CD4-positive, alpha-beta T cell treated with Interleukin-2 at 100 ng/mL for 4 hours (primary cell): ENCODE data around the gene EVX1.

Source experiments
- DNase-seq: peaks from one replicate; pipeline ENCODE4 v3.0.0-alpha.2; 2020; ENCODE audit warnings: low spot score

Gene EVX1

DNA sequence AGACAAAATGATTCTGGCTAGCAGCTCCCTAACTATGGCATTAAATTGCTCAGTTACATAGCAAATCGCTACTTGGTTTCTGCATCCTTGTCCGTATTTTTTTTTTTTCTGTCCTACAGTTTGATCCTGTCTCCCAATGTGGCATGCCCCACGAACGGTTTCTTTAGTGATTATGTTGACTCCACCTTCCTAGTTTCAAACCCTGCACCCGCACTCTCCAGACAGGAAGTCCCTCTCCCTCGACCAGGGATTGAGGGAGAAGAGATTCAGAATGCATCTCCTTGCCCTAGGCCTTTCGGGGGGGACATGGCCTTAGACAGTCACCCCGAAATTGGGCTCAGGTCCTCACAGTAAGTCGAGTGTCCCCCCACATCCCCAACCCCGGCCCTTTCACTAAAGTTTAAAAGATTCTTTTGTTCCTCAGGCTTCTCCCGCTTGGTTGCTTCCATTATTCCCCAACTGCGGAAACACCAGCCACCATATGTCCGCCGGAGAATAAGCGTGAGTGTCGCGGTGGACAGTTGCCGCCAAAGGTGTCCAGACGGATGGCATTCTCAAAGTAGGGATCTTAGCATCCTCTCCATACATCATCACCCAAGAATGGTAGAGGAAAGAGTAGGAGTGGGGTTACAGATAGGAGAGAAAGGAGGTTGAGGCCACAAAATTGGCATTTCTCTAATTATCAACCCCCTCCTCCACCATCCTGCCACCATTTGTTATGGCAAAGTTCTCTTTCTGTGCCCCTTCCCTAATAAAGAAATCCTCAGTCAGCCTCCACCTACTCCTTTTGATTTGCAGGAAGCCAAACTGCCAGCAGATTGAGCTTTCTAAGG lies 7.3 kb downstream of the EVX1 start:
- no peak for DNase-seq

DNA sequence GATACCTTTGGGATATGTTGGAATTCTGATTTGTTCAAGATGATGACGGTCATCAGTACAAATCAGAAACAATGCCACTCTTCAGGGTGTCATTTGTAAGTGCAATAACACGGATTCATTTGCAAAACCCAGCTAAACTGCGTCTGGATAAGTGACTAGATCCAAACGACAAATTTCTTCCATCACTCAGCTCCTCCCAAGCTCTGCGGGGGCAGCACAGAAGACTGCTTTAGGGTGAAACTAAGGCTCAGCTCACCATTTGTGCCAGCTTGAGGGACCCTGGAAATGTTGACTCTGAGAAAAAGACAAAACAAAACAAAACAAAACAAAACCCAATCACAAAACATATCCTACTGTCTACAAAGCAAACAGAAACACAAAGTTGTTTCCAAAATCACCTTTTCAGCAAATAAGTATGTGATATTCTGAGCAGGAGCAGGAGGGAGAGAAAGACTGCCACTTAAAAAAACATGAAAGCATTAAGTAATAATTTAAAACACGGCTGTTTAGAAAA lies 8.0 kb downstream of the EVX1 start:
- no peak for DNase-seq

DNA sequence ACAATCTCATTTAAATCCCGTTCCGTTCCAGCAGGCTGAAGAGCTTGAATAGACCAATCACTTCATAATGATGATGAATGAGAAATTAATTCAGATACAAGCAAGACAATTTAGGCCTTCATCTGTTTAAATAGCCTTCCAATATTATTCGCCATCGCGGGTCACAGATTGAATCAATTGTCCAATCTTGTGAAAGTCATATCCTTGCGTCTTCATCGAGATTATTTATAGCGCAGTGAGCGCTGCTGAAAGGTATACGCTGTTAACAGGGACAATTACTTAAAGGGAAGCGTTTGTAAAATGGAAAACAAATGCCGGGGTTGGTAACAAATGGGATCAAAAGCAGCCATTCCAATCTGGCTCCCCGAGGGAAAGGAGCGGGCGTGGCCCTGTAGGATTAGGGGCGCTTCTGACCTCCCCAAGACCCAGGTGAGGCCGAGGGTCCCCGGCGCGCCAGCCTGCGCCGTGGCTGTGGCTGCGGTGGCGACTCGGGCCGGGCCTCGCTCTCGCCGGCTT lies 8.6 kb downstream of the EVX1 start:
- no peak for DNase-seq

DNA sequence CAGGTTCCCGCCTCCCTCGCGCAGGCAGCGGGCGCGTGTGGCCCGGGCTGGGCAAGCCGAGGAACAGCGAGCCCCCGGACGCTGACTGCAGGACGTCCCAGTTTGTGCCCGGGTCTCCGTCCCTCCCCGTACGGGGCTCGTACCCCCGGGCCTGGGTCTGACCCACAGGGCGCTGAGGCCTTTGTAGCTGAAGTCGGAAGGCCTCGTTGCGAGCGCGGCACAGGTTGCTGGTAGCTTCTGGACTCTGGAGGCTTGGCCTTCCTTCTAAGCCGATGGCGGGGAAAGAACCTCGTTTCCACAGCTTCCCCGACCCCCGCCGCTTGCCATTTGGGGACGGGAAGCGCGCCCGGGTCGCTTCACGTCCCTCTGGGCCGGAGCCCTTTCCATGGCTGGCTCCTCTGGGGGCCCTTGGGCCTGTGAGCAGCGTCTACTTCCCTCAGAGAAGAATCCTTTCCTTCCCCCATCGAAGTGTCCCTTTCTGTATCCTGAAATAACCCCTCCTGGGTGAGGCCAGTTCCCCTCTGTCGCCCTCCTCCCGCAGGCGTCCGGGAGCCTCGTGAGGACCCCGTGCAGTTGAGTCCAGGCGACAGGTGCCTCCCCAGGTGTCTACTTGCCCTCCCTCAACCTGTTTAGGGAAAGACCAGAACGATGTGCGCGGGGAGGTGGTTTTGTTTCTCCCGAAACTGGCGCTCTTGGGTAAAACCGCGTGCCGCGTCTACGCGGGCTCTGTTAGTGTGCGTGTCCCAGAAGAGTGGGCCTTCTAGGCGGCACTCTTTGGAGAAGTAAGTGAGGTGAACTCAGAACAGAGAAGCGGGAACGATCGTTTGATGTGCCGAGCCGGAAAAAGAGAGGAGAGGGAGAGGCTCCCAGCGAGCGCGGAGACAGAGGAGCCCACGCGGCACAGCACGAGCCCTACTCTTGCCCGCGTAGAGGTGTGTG lies 9.3 kb downstream of the EVX1 start:
- DNase-seq: no peak

DNA sequence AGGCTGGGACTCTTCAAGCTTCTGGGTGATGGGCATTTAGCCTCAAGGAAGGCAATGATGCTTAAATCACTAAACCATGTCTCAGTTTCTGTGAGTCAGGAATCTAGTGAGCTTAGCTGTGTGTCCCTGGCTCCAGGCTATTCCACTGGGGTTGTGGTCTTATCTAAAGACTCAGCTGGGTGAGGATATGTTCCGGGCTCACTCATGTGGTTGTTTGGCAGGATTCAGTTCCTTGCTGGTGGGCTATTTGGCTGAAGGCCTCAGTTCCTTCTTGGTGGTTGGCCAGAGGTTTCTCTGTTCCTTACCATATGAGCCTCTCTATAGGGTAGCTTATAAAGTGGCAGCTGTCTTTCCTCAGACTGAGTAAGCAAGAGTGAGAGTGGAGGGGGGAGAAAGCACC lies 12.0 kb downstream of the EVX1 start:
- no peak for DNase-seq

DNA sequence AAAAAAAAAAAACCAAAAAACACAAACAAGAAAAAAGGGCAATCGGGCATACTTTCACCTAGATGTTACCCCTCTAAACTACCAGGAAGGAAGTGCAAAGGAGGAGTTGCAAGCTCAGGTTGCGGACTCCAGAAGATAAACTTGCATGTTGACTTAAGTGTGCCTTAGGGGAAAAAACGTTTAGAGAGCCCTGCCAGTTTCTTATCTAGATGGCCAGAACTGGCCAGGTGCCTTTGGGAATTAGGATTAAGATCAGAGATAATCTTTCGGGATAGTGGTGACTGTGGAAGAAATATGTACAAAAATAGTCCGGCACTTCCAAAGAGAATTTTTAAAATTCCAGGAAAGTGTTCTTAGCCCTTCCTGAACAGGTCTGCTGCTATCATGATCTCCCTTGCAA lies 17.6 kb downstream of the EVX1 start:
- no peak for DNase-seq

DNA sequence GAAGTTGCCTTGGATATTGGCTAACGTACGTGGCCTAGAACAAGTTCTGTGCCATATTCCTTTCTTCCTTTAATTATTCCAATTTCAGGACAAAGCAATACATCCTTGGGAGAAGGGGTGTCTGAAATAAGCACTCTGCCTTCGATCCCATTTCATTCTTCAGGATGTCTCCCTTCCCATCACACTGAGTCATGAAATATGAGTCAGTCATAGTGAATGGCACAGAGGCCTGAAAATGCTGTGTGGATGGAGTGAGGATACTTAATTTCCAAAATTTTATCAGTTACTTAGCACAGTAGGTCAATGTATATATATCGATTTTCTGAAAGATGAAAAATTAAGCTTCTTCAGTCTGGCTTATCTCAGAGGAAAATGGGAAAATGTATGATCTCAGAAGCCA lies 19.5 kb downstream of the EVX1 start:
- no peak for DNase-seq

DNA sequence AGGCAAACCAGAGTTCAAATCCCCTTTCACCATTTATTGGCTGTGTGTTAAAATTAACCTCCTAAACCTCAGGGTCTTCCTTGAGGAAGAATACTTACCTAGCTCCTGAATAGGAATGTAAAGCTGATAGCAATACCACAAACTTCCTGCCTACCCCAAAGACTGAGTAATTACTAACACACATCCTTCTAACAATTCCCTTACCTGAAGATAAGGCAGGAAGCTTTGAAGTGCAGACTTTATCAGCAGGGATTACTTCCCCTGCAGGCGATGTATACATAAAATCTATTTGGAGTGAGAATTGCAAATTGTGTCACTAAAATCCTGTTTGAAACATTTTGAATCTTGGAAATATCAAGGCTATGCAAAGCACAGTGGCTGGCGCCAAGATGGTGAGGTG lies 21.2 kb downstream of the EVX1 start:
- no peak for DNase-seq

DNA sequence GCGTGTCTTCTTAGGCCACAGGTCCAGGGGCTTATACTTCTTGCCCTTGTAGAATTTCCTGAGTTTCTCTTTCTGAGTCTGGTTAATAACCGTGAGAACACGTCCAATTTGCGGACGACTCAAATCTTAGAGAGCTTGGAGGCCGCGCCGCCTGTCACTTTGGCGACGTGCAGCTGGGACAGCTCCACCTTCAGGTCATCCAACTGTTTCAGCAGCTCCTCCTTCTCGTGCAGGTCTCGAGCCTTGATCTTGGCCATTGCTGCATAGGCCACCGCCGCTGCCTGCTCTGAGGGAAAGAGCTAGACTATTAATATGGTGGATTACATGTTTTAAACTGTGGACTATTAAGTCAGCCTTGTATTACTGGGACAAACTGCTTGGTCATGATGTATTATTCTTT lies 26.9 kb downstream of the EVX1 start:
- no peak for DNase-seq

DNA sequence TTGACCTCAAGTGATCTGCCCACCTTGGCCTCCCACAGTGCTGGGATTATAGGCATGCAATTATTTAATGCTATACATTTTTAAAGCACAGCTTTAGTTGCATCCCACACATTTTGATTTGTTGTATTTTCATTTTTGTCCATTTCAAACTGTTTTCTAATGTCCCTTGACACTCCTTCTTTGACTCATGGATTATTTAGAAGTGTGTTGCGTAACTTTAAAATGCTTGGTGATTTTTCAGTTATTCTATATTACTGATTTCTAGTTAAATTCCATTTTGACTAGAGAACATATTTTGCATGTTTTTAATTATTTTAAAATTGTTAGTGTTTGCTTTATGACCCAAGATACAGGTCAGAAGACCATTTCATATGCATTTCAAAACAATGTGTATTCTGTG lies 28.8 kb downstream of the EVX1 start:
- DNase-seq: no peak

DNA sequence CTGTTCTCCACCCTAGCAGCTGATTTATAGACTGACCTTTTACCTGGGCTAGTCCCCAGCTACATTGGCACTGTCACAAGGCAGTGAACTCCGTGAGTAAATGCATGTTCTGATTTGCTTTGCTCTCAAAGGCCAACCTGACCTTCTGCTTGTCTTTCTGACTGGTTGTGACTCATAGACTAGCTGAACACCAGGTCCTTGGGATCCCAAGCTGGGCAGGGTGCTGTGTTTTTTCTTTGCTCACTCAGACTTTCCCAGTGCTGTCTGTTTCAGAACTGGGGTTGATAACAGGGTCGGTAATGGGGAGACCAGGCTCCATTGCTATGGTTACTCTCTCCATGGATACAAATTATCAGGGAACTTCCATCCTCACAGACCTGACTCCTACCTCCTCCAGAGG lies 35.0 kb downstream of the EVX1 start:
- DNase-seq: no peak

DNA sequence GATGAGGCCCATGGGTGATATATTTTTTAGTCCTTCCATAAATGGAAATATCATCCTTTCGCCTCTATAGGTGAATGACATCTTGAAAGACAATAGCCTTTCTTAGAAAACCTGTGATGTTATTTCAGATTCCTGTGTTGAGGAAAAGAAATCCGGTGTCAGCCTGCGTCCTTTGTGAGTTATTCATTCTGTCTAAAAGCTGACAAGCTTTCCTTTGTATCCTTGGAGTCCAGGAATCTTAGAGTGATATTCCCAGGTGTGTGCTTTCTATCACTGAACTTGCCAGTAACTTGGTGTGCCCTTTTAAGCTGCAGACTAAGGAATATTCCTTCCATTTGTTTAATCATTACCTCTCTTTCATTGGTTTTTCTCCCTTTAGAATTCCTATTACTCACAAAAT lies 41.0 kb downstream of the EVX1 start:
- DNase-seq: no peak

DNA sequence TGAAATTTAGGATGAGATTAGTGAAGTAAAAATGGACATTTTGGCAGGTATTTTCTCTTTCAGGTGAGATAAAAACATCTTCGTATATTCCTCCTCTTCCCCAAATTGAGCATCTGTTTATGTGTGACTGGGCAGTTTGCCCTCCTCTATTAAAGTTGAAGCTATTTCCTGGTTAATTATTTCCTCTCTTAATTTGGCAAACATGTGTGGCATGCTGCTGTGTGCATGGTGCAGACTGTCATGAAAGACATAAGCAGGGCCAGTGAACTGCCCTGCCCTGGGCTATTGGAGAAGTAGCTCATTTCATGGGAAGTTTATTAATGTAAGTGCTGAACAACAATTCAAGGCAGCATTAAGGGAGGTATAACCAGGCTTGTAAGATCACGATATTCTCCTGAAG lies 52.6 kb downstream of the EVX1 start:
- DNase-seq: no peak

DNA sequence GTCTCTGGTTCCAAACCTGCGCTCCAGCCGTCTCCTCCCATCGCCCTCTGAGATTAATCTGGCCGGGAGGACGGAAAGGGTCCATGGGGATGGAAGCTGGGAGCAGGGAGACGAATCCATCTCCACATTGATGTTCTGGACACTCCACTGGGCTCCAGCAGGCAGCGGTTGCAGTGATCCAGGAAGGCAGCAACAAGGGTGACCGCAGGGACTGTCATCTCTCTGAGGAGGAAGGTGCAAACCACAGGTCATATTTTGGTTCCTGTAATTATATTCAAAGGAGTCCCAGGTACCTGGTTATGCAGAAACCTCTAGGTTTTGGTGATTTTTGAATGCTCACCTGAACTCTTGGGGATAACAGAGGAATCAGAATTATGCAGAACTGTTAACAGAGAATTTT lies 54.8 kb downstream of the EVX1 start:
- DNase-seq: no peak
